HG02973 (cell line): ENCODE measurements around the gene CLCA4.

Experiments
- ATAC-seq: cut with Tn5 transposase; IDR thresholded peaks from one replicate; pipeline ENCODE4 v1.9.1; 2021; ENCODE audit warnings: moderate library complexity; ENCODE audit not compliant: unreplicated experiment

Gene CLCA4, protein sequence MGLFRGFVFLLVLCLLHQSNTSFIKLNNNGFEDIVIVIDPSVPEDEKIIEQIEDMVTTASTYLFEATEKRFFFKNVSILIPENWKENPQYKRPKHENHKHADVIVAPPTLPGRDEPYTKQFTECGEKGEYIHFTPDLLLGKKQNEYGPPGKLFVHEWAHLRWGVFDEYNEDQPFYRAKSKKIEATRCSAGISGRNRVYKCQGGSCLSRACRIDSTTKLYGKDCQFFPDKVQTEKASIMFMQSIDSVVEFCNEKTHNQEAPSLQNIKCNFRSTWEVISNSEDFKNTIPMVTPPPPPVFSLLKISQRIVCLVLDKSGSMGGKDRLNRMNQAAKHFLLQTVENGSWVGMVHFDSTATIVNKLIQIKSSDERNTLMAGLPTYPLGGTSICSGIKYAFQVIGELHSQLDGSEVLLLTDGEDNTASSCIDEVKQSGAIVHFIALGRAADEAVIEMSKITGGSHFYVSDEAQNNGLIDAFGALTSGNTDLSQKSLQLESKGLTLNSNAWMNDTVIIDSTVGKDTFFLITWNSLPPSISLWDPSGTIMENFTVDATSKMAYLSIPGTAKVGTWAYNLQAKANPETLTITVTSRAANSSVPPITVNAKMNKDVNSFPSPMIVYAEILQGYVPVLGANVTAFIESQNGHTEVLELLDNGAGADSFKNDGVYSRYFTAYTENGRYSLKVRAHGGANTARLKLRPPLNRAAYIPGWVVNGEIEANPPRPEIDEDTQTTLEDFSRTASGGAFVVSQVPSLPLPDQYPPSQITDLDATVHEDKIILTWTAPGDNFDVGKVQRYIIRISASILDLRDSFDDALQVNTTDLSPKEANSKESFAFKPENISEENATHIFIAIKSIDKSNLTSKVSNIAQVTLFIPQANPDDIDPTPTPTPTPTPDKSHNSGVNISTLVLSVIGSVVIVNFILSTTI

DNA sequence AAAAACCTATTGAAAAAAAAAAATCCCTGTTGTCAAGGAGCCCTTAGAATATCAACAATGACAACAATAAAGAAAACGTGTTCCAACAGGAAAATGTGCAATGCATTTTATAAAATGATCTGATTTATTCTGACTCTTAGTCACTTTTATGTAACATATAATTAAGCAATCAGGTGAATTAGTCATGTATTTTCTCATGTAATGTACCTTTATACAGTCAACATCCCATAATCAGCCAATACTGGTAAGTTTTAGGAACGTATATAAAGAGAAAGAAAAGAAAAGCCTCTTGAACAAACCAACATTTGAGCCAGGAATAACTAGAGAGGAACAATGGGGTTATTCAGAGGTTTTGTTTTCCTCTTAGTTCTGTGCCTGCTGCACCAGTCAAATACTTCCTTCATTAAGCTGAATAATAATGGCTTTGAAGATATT is at the start of gene CLCA4:
CLCA4 (plus strand) TSS at position 292 of the 435 bp plus-strand sequence; CDS start at position 334, 42 bp downstream.
- no peak for ATAC-seq

DNA sequence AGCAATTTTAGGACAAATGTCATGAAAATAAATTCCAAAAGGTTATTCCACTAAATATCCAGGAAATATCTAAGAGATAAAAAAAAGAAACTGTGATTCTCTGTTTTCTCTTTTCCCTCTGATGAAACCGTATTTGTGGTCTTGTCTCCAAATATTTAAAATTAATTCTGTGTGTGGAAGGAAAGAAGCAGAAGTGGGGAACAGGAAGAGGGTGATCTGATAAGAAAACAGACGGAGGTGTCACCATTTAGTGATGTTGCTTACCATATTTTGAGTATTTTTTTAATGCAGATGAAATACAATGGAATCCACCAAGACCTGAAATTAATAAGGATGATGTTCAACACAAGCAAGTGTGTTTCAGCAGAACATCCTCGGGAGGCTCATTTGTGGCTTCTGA is 48.6 kb upstream of the CLCA4 start:
- no peak for ATAC-seq

DNA sequence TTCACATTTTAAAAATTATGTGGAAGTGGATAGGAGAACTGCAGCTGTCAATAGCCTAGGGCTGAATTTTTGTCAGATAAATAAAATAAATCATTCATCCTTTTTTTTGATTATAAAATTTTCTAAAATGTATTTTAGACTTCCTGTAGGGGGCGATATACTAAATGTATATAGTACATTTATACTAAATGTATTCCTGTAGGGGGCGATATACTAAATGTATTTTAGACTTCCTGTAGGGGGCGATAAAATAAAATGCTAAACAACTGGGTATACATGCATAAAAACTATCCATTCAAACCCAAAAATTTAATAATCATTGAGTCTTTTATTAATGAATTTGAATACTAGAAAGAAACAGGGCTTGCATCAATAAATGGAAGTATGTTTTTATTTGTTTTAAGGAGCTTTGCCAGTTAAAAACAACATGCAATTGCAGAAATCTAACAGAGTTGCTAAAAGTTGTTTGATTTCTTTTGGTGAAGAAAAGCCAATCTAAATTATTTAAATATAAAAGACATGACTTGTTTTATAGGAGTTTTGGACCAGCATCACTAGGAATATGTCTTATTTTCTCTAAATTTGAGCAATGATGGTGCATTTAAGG is 46.8 kb upstream of the CLCA4 start:
- no peak for ATAC-seq

DNA sequence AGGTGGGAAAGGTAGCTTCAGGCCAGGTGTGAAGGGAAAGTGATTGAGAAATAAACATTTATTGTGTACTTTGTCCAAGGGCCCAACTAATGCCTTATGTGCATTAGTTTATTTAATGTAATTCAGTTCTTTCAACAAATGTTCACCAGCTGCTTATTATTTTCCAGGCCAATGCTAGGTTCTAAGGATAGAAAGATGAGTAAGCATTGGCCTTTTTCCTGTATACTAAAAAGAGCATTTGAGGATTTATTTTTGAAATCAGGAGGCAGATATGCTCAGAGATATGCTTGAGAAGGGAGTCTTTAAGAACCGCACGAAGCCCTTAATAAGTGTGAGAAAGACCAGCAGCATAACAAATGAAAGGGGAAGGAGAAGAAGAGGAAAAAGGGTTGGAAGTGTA is 46.2 kb upstream of the CLCA4 start:
- no peak for ATAC-seq

DNA sequence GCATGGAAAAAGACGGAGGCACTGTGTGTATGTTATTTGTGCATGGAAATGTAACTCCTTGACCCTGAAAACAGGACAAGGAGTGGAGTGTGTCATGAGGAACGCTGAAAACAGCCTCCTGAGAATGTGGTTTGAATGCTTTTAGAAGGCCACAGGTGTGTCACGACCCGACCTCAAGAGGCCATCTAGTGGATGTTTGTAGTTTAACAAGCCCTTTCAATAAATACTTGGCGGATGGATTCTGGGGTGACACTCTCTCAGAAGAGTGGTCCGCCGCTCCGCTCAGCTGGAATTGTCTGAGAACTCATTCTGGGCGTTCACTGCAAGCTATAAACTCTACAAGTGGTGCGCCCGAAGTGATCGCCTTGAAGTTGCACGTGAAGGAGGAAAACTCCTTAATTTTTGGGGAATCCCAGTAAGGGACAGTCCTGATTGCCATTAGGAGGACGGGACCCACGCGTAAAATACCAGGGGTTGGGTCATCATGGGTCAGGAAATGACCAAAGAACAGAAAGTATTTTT is 44.7 kb upstream of the CLCA4 start:
- peak; percentile 66 for ATAC-seq

DNA sequence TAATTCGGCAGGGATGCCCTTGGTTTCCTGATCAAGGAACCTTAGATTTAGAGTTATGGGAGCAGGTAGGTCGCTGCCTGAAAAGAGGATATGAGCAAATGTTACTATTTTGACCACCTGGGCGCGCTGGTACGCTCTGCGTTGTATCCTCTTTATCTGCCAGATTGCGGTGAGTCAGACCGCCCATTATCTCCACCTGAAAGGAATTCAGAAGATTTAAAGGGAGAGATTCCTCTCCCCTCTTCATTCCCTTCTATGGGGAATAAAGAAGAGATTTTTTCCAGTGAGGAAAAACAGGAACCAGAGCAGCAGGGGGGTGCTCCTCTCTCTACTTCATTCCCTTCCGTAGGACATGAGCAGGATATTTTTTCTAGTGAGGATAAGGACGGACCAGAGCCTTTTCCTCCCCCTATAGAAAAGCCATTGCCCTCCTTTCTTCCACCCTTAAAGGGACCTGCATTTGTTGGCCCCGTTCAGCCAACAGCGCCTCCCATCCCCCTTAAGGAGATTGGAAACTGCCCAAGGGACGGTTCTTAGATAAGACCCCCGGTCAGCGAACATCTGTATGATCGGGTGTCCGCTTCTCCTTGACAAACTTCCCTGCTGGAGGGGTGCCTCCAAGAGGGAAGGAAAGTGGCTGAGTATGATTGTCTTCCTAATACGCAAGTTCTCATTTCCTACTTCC is 44.0 kb upstream of the CLCA4 start:
- ATAC-seq, result peak; percentile 52

DNA sequence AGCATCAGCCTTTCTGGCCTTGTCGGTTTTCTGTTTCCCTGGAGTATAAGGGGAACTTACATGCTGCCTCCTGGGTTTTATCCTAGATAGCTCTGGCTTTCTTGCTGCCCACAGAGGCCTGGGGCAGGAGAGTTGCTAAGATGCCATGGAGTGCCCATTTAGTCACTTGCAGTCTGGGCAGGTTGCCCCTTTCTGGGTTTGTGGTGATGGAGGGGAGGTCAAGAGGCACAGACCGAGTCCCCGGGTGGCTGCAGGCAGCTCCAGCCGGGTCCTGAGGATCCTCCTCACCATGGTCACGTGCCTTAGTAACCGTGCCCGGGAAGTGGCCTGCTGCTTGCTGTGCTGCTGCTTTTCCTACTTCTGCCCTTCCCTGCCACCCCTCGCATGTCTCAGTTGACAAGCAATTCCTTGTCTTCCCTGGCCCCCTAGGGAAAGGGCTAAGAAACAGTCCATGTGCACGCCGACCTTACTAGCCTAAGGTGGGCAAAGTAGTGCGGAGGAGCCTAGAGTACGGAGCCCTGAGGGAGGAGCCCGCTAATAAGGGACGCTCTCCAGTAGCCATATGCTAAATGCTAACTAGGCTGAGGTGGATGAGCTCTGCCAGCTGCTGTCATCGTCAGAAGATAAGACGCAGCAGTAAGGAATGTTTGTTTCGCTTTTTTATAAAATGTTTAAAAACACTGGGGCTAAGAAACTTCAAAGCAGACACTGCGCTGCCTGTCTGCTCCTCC is 43.3 kb upstream of the CLCA4 start:
- no peak for ATAC-seq

DNA sequence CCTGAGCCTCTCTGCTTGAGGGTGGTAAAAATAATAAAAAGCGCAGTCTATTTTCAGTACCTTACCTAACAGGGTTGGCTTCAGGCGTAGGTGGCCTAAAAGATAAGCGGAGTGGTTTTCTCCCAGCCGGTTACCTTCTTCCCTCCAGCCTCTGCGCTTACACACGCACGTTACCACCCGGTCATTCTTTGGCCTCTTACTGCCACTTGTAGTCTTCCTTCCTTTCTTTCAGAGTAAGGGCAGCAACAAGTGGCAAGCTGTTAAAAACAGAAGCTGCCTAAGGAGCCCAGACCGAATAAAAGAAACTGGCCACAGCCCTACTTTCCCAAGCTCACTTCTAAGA is 42.8 kb upstream of the CLCA4 start:
- ATAC-seq, result no peak

DNA sequence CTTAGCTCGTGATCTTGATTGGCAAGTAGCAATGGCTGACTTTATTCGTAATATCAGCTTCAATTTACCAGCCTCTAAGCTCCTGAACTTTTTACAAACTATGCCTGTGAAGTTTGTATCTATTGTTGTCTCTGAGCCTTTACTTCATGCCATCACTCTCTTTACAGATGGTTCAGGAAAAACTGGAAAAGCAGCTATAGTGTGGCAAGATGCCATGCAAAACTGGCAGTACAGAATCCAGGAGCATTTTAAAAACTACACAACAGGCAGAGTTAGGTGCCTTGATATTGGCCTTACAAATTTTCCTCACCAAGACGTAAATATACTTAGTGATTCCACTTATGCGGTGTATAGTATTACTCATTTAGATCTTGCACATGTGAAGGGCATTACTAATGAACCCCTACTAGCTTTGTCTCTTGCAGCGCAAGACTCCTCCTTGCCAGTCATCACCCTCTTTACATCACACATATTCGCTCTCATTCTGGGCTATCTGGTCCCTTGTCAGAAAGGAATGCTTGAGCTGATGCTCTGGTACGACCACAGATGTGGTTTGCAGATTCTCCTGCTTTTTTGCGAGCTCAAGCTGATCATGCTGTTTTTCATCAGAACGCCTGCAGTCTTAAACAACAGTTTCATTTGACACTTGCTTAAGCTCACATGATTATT is 41.8 kb upstream of the CLCA4 start:
- ATAC-seq, result no peak

DNA sequence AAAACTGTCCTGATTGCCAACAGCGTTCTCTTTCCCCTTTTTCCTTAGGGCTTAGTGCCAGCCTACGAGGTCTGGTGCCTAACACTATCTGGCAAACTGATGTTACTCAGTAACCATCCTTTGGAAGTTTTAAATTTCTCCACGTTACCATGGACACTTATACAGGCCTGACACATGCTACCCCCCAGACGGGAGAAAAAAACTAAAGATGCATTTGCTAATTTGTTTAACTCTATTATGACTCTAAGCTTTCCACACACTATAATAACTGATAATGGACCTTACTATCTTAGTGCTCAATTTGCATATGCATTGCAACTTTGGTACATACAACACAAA is 41.3 kb upstream of the CLCA4 start:
- no peak for ATAC-seq

DNA sequence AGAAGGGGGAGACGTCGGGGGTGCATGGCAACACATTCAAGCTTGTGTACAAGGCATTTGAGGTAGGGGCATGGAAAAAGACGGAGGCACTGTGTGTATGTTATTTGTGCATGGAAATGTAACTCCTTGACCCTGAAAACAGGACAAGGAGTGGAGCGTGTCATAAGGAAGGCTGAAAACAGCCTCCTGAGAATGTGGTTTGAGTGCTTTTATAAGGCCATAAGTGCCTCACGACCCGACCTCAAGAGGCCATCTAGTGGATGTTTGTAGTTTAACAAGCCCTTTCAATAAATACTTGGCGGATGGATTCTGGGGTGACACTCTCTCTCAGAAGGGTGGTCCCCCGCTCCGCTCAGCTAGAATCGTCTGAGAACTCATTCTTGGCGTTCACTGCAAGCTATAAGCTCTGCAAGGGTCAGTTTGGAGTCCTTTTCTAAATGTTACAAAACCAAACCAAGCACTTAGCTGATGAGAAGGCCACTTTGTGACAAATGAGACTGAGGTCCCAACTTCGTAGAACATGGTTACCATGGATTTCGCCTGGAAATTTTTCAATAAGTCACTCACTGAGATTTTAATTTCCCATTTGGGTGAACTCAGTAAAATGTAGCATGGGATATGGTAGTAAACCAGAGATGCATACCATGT is 38.8 kb upstream of the CLCA4 start:
- no peak for ATAC-seq

DNA sequence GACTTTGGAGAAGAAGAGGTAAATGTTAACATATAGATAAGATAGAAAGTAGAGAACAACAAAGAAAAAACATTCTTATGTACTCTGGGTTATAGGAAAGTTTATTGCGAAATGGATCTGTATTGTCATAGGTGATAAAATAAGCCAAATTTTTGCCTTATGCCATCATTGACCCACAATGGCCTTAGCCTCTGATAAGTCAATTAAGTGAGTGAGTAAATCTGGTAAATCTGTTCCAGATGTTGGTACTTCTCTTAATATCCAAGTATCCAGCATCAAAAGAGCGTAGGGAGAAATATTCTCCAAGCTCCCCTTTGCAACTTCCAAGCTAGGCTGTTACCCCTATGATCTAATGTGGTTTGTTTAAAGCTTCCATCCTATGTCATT is 38.3 kb upstream of the CLCA4 start:
- ATAC-seq, result no peak

DNA sequence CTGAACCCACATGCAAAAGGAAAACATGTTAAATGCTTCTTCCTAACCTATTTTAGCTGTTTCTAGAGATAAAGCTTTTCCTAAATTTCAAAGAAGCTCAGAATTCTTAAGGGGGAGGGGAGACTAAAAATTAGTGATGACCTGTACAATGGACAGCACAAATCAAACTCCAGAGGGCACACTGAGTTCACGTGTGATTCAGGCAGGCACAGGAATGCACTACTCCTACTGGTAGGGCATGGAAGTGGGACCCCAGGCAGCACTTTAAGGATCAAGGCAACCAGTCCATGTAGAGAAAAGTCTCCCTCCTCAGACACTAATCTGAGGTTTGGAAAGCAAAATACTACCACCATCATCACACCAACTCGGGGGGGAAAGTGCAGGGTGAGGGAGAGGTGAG is 31.3 kb upstream of the CLCA4 start:
- no peak for ATAC-seq

DNA sequence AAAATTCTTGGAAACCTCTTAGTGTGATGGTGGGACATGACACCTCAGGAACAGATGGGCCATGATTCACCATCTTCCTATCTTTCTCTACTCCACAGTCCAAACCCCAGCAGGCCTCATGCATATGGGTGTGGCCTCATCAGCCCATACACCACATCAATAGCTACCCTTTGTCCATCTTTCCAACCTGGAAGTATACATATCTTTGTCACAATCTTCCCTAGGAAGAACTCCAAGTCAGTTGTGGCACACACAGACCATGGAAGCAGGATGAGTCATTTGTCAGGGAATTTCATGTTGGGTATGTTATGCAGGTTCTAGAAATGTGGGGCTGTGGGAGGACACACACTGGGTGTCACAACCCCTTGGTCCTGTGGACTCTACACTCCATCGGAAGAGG is 30.5 kb upstream of the CLCA4 start:
- no peak for ATAC-seq

DNA sequence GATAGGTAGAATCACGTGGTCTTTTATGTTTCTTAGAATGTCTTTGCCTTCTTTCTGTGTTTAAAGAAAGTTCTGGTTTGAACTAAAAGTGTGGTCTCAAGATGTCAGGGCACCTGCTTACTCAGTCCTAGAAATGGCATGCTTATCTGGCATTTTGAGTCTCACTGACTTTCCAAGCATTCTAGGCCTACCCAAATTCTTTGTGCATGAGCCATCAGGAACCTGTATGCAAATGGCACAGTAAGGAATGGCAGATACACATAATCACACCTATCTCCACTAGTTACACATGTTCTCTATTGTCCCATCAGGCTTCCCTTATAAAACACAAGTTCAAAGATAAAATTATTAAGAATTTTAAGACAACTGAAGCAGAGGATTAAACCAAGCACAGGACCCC is 29.5 kb upstream of the CLCA4 start:
- ATAC-seq, result no peak

DNA sequence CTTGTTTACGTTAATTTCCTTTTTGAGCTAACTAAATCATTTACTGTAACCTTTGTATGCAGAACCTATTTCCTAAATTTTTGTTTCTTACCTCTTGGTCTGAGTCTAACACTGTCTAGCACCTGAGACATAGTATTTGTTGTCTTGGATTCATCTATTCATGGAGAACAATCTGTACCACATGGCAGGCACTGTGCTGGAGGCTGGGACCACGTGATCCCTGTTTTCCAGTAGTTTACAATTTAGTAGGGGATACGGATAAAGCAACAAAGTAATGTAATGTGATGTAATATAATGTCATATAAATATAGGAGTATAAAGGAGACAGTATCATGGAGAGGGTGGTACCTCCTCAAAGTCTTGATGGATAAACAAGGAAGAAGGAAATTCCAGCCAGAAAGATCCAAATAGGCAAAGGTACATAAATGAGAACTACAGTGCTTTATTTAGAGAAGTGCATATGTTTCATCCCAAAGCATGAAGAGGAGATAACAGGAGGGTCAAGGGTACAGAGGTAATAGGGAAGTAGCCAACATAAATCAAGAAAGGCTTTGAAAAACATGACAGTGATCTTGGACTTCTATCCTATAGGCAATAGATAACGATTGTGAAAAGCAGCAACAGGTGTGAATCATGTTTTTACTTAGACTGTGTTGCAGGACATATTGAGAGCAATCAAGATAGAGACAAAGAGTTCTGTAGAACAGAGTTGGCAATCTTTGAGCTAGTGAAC is 25.9 kb upstream of the CLCA4 start:
- no peak for ATAC-seq

DNA sequence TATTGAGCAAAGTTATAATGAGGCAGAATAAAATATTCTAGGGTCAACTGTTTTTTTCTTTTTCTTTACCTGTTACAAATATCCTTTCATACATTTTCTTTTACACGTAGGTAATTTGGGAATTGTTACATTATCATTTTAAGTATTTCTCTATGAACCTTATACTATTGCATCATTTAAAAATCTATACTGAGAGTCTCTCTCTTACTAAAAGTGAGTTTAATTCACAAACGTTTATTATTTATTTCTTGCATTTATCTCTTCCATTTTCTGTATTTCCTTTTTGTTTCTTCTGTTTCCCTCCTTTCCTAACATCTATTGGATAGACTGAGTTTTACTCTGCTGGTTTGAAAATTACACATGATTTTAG is 25.4 kb upstream of the CLCA4 start:
- ATAC-seq, result no peak

DNA sequence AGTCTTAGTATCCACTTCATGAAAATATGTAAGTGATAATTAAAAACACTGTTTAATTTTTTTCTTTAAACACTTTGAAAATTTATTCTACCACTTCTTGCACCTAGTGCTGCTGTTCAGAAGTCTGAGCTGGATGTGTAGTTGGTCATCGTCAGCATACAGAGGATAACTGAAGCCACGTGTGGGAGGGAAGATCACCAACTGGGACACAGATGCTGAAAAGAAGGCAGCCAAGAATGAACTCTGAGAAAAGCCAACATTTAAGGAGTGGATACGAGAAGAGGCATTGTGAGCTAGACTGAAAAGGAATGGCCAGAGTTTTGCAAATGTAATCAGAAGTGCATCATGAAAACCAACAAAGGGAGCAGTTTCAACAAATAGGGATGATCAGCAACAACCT is 24.6 kb upstream of the CLCA4 start:
- ATAC-seq, result no peak
